A673 (cell line): ENCODE measurements around the gene ZSWIM6. TPM values are rescaled to one million over a fixed set of nuclear protein-coding genes. Genes with fewer than 3 reads are reported as not detected.
A peak's percentile ranks its signal among the peaks of the same experiment; 100 is the strongest.

Source experiments
- BruUV-seq: library from RNA; stranded (reverse); fragments of 400-500 nt; replicated peaks from 2 replicates; lab custom pipeline; 2021; lab: Mats Ljungman, UMichigan
- CTCF ChIA-PET: fragments of 300-600 bp; sonication (Branson Sonifier 250); formaldehyde crosslinking; loops from one replicate; lab custom pipeline; 2022; ENCODE audit warnings: antibody characterized with exemption; lab: Charles Lee
- POLR2A ChIA-PET: fragments of 300-600 bp; sonication (Branson Sonifier 250); formaldehyde crosslinking; loops from one replicate; lab custom pipeline; 2022; ENCODE audit warnings: antibody characterized with exemption; ENCODE audit not compliant: low non-redundant PET; lab: Charles Lee
- DNase-seq: peaks from one replicate; pipeline ENCODE4 v3.0.0-alpha.2; 2015; ENCODE audit warnings: low spot score
- H3K27ac ChIP-seq: fragments of 200-600 bp; sonication (generic); 2 replicates; pipeline ENCODE4 v1.5.1; 2016; ENCODE audit warnings: mixed run types, low read depth, mild to moderate bottlenecking, mixed read lengths, antibody characterized with exemption, low read length; ENCODE audit not compliant: poor library complexity, severe bottlenecking
- H3K27me3 ChIP-seq: fragments of 200-600 bp; sonication (generic); replicated peaks from 2 replicates; pipeline ENCODE4 v1.6.1; 2017; ENCODE audit warnings: mixed run types, low read depth, mild to moderate bottlenecking, mixed read lengths, antibody characterized with exemption, low read length; ENCODE audit not compliant: insufficient read depth, poor library complexity
- H3K36me3 ChIP-seq: fragments of 200-600 bp; sonication (generic); 2 replicates; pipeline ENCODE4 v1.6.1; 2016; ENCODE audit warnings: mixed run types, mild to moderate bottlenecking, mixed read lengths, antibody characterized with exemption, low read length; ENCODE audit not compliant: insufficient read depth, poor library complexity, severe bottlenecking
- H3K4me1 ChIP-seq: fragments of 200-600 bp; sonication (generic); 2 replicates; pipeline ENCODE4 v1.6.1; 2017; ENCODE audit warnings: mixed run types, mild to moderate bottlenecking, mixed read lengths, antibody characterized with exemption, low read length; ENCODE audit not compliant: insufficient read depth, poor library complexity, severe bottlenecking
- H3K4me3 ChIP-seq: fragments of 200-600 bp; sonication (generic); 2 replicates; pipeline ENCODE4 v1.5.1; 2016; ENCODE audit warnings: low read depth, mixed run types, mild to moderate bottlenecking, mixed read lengths, low read length; ENCODE audit not compliant: poor library complexity, severe bottlenecking
- H3K9me3 ChIP-seq: fragments of 200-600 bp; sonication (generic); 2 replicates; pipeline ENCODE4 v1.6.1; 2016; ENCODE audit warnings: mixed run types, low read depth, mild to moderate bottlenecking, mixed read lengths, antibody characterized with exemption, low read length; ENCODE audit not compliant: poor library complexity, severe bottlenecking
- CTCF ChIP-seq: fragments of 300-800, 200-600 bp; sonication (generic); conservative IDR thresholded peaks from 2 replicates; pipeline ENCODE4 v1.5.1; 2017; ENCODE audit warnings: low read depth, mild to moderate bottlenecking, antibody characterized with exemption, low read length, moderate library complexity, mixed read lengths
- EZH2 ChIP-seq: fragments of 200-600 bp; sonication (generic); IDR thresholded peaks from 2 replicates; pipeline ENCODE4 v1.6.1; 2017; ENCODE audit warnings: borderline replicate concordance, low read depth, mild to moderate bottlenecking, mixed read lengths, antibody characterized with exemption, low read length; ENCODE audit not compliant: poor library complexity, severe bottlenecking
- intact Hi-C: fragments of 100-400 bp; cut with micrococcal nuclease; formaldehyde crosslinking; loops from one replicate; pipeline ENCODE4 v1.10.0; 2022; ENCODE audit not compliant: unreplicated experiment
- total RNA-seq: library from RNA; stranded (reverse); gene quantifications from 2 replicates; pipeline ENCODE4 v1.2.3, GENCODE V29; 2021

Gene ZSWIM6
- total RNA-seq, 1 experiment from 2014 or later = 47.3 TPM

GRCh38 chr5:61582205-61582820 lies 250.3 kb downstream of the ZSWIM6 start:
- ChIA-PET POLR2A (no interaction called here), CTCF (no interaction called here)
- Histone ChIP-seq H3K4me3 (no peak overlapping the region), H3K9me3 (no peaks in the 10 kb centered on the region), H3K4me1 (peaks cover 9% of the 10 kb centered on the region), H3K27ac (no peak overlapping the region), H3K36me3 (no peaks in the 10 kb centered on the region), H3K27me3 (no peaks in the 10 kb centered on the region)
- intact Hi-C loops = no loop called here
- peak; percentile 36 for DNase-seq
- TF ChIP-seq EZH2 (no peak), CTCF (no peak)
- no TSS peak for BruUV-seq

- H3K4me3 ChIP-seq = no peak overlapping the region
- ChIA-PET POLR2A (no interaction called here), CTCF (no interaction called here)
- H3K27me3 ChIP-seq = no peaks in the 10 kb centered on the region
- intact Hi-C loops = no loop called here
- no TSS peak for BruUV-seq
- no peak for DNase-seq
- TF ChIP-seq EZH2 (no peak), CTCF (no peak)
- no peaks in the 10 kb centered on the region for H3K36me3 ChIP-seq
- H3K4me1 ChIP-seq = peaks cover 9% of the 10 kb centered on the region
- H3K27ac ChIP-seq = no peak overlapping the region
- no peaks in the 10 kb centered on the region for H3K9me3 ChIP-seq
These were observed 250.8 kb downstream of the ZSWIM6 start for GRCh38 chr5:61582887-61583286.

GRCh38 chr5:61586096-61587084 lies 254.3 kb downstream of the ZSWIM6 start:
- H3K9me3 ChIP-seq = no peaks in the 10 kb centered on the region

More at GRCh38 chr5:61586096-61587084, 254.3 kb downstream of the ZSWIM6 start:
- intact Hi-C loops = no loop called here
- POLR2A ChIA-PET = no interaction called here
- Histone ChIP-seq H3K27me3 (no peaks in the 10 kb centered on the region), H3K36me3 (no peaks in the 10 kb centered on the region), H3K4me1 (peaks cover 9% of the 10 kb centered on the region), H3K27ac (no peak overlapping the region), H3K4me3 (no peak overlapping the region)
- CTCF ChIA-PET = no interaction called here
- no TSS peak for BruUV-seq
- no peak for DNase-seq
- TF ChIP-seq CTCF (no peak), EZH2 (no peak)
